Cardiac muscle cell (in vitro differentiated cells and primary cell): ENCODE data around the gene TCF12. TPM values are rescaled to one million over a fixed set of nuclear protein-coding genes. Genes with fewer than 3 reads are reported as not detected.
"Not testable (repeated sequence)": the region's sequence is repeated elsewhere in the genome, so short reads cannot be mapped to it uniquely, and the experiment has no call there.

Experiments
- DNase-seq, 2 donors: peaks; one replicate each; pipeline versions ENCODE4 v3.0.0 to v3.0.0-alpha.2; 2010 to 2017; ENCODE audit warnings: low read depth in 1 of 2, low spot score in 1 of 2
- H3K27ac ChIP-seq: fragments of 200-600 bp; sonication (generic); 2 replicates; pipeline ENCODE4 v1.5.1; 2016
- H3K27me3 ChIP-seq: fragments of 200-600 bp; sonication (generic); 2 replicates; pipeline ENCODE4 v1.6.0; 2016; ENCODE audit warnings: control low read depth
- H3K36me3 ChIP-seq: fragments of 200-600 bp; sonication (generic); 2 replicates; pipeline ENCODE4 v1.5.1; 2016; ENCODE audit warnings: control low read depth
- H3K4me1 ChIP-seq: fragments of 200-600 bp; sonication (generic); 2 replicates; pipeline ENCODE4 v1.8.1; 2017; ENCODE audit warnings: low read depth, mild to moderate bottlenecking, mixed run types
- H3K4me3 ChIP-seq: fragments of 200-600 bp; sonication (generic); 2 replicates; pipeline ENCODE4 v1.5.1; 2016; ENCODE audit warnings: mild to moderate bottlenecking
- H3K9me3 ChIP-seq: fragments of 200-600 bp; sonication (generic); 2 replicates; pipeline ENCODE4 v1.5.1; 2017; ENCODE audit warnings: low read depth, mild to moderate bottlenecking, control low read depth
- CTCF ChIP-seq: IDR thresholded peaks from 2 replicates; pipeline ENCODE4 v1.5.1; 2012; ENCODE audit warnings: low read depth, mild to moderate bottlenecking, low read length
- polyA plus RNA-seq: library from polyadenylated mRNA; unstranded; fragments of >200 nt; fragmentation: Nextera tagmentation; extraction: Ambion mirVana; gene quantifications from 2 replicates; pipeline ENCODE4 v1.2.1, GENCODE V29; 2016
- total RNA-seq: library from RNA; depleted of rRNA; stranded (reverse); fragments of >200 nt; gene quantifications from 2 replicates; pipeline ENCODE4 v1.2.3, GENCODE V29; 2016

Gene TCF12
- total and polyA plus RNA-seq, 2 experiments from 2014 or later = 42.6 to 137 TPM

- TF ChIP-seq CTCF = no peak
- Histone ChIP-seq H3K36me3 (no peaks in the 10 kb centered on the region), H3K27me3 (no peaks in the 10 kb centered on the region)
These were observed 229.8 kb downstream of the TCF12 start for GRCh38 chr15:57148262-57148661.

GRCh38 chr15:57149196-57149595 lies 230.8 kb downstream of the TCF12 start:
- H3K27ac ChIP-seq = no peak overlapping the region
- peak in 1 of 2 donors; percentile 74 for DNase-seq
- no peaks in the 10 kb centered on the region for H3K36me3 ChIP-seq
- TF ChIP-seq CTCF = no peak
- no peaks in the 10 kb centered on the region for H3K4me1 ChIP-seq
- no peaks in the 10 kb centered on the region for H3K9me3 ChIP-seq
- H3K27me3 ChIP-seq = no peaks in the 10 kb centered on the region
- no peak overlapping the region for H3K4me3 ChIP-seq

More at GRCh38 chr15:57148262-57148661, 229.8 kb downstream of the TCF12 start:
- Histone ChIP-seq H3K4me1 (no peaks in the 10 kb centered on the region), H3K27ac (no peak overlapping the region), H3K4me3 (no peak overlapping the region), H3K9me3 (no peaks in the 10 kb centered on the region)
- no peak for DNase-seq

GRCh38 chr15:57150066-57150865 lies 231.8 kb downstream of the TCF12 start:
- no peak for TF ChIP-seq CTCF
- H3K27me3 ChIP-seq = no peaks in the 10 kb centered on the region

GRCh38 chr15:57150866-57151203 lies 232.4 kb downstream of the TCF12 start:
- H3K27ac ChIP-seq, H3K36me3 ChIP-seq, H3K4me3 ChIP-seq, H3K27me3 ChIP-seq, H3K4me1 ChIP-seq, DNase-seq, H3K9me3 ChIP-seq: not testable (repeated sequence)

More at GRCh38 chr15:57150066-57150865, 231.8 kb downstream of the TCF12 start:
- Histone ChIP-seq H3K36me3 (no peaks in the 10 kb centered on the region), H3K27ac (no peak overlapping the region), H3K4me3 (no peak overlapping the region), H3K9me3 (no peaks in the 10 kb centered on the region), H3K4me1 (no peaks in the 10 kb centered on the region)
- peak in 1 of 2 donors; percentile 54 for DNase-seq

GRCh38 chr15:57152133-57152532 lies 233.7 kb downstream of the TCF12 start:
- Histone ChIP-seq H3K4me1 (no peaks in the 10 kb centered on the region), H3K9me3 (no peaks in the 10 kb centered on the region), H3K36me3 (no peaks in the 10 kb centered on the region), H3K27ac (no peak overlapping the region), H3K27me3 (no peaks in the 10 kb centered on the region), H3K4me3 (no peak overlapping the region)
- TF ChIP-seq CTCF = no peak
- no peak for DNase-seq
